GM18858 (cell line): ENCODE data around the gene ANO10.
A peak's percentile ranks its signal among the peaks of the same experiment; 100 is the strongest.
"Not testable (repeated sequence)": the region's sequence is repeated elsewhere in the genome, so short reads cannot be mapped to it uniquely, and the experiment has no call there.

Experiments used
- ATAC-seq: cut with Tn5 transposase; IDR thresholded peaks from one replicate; pipeline ENCODE4 v1.9.1; 2021; ENCODE audit not compliant: unreplicated experiment

ANO10 gene

DNA sequence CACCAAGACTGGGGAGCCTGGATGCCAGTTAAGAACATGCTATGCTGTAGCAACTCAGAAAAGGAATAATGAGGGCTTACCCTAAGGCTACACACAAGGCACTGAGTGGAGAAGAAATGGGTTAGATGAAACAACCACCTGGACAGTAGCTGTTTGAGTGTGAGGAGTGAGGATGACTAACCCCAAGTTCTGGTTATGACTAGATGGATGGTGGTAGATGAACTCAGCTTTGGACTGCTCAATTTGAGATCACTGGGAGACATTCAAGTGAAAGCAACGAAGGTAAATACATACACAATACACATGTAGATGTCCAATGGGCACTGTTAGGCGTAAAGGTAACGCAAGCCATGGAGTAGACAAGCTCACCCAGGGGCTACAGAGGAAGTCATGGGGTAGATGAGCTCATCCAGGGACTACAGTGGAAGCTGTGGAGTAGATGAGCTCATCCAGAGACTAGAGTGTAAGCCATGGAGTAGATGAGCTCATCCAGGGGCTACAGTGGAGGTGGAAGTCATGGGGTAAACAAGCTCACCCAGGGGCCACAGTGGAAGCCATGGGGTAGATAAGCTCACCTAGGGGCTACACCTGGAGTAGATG, 98.3 kb downstream of the ANO10 start:
- peak; percentile 66 for ATAC-seq

DNA sequence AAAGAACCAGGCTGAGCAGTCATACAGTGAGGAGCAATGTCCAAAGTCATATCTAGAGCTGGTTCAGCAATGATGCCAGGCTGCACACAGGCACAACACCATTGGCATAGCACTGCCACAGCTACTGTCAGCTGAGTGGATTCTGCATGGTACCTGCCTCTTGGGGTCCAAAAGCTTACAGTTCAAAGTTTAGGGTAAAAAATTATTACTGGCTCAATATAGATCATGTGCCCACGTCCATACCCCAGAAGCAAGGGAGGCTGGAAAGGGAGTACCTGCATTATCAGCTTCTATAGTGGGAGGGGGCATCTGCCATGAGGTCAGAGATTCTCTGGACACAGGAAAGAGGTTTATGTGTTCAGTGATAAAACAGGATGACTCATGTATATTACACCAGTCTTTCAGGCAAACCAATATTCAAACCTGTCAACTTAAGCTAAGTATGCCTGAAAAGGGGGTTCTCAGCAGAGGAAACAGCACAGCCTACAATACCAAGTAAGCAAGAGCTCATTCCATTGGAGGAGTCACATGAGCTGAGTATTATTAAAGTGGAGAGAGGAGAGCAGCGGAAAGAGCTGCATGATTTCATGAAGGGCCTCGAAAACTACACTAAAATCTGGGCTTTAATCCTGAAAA, 99.0 kb downstream of the ANO10 start:
- no peak for ATAC-seq

DNA sequence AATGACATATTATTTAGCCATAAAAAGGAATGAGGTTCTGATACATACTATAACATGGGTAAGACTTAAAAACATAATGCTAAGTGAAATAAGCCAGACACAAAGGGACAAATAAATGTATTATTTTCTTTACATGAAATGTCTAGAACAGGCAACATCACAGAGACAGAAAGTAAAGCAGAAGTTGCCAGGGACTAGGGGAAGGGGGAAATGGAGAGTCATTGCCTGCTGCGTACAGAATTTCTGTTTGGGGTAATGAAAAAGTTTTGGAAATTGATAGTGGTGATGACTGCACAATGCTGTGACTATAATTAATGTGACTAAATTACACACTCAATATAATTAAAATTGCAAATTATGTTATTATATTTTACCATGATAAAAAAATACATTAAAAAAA, 99.9 kb downstream of the ANO10 start:
- no peak for ATAC-seq

DNA sequence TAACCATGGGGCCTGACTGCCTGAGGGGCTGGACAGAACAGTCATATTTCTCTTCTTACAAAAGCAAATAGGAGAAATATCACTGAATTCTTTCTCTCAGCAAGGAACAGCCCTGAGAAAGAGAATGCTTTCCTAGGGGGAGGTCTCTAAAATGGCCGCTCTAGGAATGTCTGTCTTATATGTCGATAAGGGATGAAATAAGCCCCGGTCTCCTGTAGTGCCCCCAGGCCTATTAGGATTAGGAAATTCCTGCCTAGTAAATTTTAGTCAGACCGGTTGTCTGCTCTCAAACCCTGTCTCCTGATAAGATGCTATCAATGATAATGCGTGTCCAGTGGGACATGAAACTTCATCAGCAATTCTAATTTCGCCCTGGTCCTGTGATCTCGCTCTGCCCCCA, 103.3 kb downstream of the ANO10 start:
- ATAC-seq, result not testable (repeated sequence)

DNA sequence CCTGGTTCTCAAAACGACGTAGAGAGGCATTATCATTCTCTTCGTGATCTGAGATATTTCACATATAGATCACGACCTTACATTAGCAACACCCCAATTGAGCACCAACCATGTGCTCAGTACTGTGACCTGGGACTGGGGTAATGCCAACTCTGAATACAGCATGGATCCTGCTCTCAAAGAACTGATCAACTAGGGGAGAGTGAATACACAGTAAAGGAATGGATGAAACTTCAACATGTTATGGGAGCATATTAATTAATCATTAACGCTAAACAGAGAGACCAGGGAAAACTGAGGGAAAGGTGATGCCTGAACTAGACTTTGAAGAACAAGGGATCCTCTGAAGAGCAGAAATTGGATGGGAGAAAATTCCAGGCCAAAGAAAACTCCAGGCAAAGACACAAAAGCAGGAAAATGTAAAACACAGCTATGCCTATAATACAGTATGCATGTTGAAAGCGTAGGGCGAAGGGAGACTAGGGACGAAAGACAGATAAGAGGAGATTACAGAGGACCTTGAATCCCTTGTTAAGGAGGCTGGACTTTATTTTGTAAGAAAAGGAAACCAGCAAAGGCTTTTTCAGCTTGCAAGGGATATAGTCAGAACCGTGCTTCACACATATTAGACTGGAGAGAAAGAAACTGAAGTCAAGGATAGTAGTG, 105.7 kb downstream of the ANO10 start:
- ATAC-seq, result no peak

DNA sequence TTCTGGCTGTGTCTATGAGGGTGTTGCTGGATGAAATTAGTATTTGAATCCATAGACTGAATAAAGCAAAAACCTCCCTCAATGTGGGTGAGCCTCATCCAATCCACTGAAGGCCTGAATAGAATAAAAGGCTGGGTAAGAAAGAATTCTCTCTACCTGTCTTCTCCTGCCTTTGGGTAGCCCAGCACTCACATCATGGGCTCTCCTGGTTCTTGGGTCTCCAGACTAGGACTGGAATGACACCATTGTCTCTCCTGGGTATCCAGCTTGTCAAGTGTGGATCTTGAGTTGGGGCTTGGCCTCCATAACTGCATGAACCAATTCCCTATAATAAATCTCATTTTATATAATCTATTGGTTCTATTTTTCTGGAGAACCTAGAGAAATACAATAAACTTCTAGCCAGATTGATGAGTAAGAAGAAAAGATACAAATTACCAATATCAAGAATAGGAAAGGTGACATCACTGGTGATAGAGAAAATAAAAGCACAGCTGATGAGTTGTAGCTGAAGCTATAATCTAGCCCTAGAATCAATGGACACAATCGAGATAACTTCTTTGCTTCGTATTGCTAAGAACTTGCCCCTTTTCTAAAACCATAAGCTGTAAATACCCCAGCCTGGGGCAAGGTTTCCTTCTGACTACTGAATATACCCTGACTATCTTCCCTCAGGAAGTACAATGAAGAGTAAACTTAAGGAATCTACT, 106.4 kb downstream of the ANO10 start:
- ATAC-seq, result no peak

DNA sequence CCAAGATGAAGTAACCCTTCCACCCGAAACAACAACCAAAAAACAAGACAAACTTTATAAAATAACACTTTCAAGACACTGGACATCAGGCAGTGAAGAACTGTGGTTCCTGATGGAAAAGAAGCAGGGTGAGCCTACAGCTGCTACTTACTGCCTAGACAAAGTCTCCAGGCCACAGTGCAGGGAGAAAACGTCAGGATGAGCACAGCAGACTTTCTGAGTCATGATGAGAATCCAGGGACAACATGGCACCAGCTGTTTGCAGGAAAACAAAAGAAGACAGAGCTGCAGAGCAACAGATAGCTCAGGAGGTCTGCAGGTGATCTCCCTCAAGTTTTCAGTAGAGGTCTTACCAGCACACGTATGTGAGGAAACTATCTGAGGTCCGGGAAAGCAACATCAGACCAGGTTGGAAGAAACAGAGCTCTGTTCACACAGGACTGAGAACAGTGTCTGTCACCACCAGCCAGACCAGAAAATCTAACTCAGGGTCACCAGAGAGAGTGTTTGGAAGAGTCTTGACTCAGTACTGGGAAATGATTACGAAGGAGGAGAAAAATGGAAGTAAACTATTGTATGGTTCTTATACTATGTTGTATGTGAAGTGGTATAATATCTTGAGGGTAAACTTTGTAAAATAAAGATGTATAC, 108.9 kb downstream of the ANO10 start:
- no peak for ATAC-seq

DNA sequence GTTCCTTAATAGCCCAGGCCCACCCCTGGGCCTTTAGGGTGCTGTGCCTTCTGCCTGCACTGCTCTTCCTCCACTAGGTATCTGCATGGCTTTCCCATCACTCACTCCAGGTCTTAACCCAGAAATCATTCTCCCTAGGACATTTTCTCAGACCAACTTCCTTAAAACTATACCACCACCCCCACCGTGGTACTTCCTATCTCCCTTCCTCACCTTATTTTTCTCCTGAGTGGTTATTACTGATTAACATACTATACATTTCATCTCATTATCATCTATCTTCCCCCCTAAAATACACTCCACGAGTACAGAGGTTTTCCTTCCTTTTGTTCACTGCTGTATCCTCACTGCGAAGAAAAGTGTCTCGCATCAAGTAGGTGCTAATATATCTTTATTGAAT, 115.2 kb downstream of the ANO10 start:
- no peak for ATAC-seq

DNA sequence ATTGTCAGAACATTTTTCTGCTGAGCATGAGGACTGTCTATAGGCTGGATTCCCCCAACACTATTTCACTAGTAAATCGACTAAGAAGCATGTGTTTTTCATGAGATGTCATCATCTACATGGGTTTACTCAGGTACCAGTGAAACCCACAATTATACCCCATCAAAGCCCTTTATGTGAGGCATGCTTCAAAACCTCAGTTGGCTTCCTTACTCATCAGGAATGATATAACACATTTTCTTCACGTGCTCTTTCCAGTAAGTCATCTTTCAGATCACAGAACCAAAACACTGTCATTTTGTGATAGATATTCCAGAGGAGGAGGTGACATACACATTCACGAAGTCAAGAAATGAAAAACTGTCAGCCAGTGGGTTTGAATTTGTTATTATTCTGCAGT, 116.5 kb downstream of the ANO10 start:
- no peak for ATAC-seq

DNA sequence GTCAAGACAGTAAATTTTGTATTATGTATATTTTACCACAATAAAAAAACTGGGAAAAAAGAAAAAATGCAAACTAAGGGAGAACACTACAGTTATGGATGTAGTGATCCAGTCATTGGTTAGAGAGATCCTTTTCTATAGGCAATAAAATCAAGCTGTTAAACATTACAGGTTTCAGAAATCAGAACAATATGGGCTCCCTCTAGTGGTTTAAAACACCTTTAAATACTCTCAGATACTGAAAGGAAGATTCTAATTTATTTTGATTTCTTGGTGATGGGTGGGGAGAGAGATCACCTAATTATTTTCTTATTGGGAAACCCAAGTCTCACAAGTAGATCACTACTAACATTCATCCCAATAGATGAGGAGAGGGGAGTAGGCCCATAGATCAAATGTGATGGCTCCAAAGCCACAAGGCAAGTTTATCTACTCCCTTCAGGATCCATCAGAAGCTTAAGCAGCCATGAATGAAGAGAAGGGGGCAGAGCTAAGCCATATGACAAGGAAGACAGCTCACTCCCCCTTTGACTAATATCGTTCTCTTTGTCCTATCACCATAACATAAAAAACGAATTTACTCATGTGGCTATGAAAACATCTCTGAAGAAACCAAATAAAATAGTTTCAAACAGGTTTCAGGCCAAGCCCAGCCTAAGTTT, 118.6 kb downstream of the ANO10 start:
- no peak for ATAC-seq

DNA sequence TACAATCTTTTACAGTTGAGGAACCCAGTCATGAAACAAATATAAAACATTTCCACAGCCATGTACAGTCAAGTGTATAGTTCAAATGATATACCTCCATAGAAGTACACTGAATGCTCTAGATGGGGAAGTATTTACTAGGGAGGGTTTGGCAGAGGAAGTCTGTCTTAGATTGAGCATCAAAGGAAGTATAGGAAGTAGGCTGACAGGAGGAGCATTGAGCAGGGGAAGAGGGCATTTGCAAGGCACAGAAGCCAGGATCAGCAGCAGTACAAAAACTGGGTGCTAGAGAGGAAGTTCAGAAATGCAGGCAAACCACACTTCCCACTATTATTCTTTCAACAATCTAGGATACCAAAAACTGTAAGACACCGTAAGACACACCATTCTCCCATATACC, 122.6 kb downstream of the ANO10 start:
- no peak for ATAC-seq

DNA sequence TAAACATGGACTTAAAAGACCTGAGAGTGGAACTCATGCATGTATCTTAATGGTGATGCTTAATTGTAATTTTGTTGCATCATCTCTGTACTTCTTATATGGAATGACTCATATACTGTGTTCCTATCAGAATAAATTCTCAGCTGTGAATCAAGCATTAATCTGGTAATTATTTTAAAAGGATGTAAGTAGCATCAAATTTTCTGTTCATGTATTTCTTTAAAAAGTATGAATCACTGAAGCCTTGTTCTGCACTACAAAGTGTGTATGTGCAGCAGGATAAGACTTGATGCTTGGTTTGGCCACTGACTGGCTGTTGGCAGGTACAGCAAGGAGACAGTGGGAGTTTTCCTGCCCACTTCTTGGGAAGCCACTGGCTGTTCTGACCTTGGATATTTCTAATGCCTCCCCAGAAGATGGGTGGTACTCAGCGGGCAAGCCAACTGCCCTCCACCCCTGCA, 123.9 kb downstream of the ANO10 start:
- ATAC-seq, result no peak

DNA sequence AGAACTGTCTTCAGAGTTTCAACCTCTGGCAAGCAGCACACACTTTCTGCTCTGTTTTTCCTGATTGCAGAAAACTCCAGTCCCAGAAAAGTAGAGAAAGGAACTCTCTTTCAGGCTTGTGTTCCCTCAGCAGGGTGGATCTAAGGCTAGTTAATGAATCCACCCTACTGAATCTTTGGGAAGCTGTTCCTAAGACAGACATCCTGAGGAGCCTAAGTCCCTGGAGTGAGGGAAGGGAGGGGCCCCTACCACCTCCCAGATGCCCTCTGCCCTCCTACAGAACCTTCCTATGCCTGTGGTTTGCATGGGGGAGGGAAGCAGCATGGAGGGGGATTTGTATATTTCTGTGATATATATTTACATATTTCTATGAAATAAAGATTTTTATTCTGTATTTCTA, 124.4 kb downstream of the ANO10 start:
- ATAC-seq, result no peak

DNA sequence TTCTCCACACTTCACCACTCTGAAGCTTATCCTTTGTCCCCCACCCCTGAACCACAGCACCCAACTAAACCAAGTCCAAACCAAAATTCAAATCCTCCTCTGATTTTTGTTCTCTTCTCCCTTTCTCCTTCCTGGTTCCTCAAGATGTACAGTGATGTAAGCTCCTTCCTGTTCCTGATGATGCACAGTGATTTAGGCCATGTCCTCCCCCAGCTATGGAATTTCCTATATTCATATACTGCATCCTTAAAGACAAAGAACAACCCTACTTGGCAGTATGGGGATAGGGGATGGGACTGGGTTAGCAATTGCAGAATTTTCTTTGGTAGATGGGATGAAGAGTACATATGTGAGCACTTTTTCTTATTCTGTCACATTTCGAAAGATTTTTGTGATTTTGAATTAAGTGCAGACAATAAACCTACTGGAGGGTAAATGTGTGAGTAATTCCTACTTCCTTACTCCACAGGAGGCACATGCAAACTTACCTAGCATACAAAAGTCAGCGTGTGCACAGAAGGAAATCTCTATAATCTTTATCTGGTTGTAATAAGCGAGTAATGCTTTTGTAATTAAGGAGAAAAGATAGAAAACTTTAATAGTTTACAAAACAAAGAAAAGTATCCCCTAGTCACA, 125.0 kb downstream of the ANO10 start:
- ATAC-seq, result no peak

DNA sequence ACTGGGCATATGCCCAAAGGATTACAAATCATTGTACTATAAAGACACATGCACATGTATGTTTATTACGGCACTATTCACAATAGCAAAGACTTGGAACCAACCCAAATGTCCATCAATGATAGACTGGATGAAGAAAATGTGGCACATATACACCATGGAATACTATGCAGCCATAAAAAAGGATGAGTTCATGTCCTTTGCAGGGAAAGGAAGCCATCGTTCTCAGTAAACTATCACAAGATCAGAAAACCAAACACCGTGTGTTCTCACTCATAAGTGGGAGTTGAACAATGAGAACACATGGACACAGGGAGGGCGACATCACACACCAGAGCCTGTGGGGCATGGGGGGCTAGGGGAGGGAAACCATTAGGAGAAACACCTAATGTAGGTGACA, 128.9 kb downstream of the ANO10 start:
- not testable (repeated sequence) for ATAC-seq

DNA sequence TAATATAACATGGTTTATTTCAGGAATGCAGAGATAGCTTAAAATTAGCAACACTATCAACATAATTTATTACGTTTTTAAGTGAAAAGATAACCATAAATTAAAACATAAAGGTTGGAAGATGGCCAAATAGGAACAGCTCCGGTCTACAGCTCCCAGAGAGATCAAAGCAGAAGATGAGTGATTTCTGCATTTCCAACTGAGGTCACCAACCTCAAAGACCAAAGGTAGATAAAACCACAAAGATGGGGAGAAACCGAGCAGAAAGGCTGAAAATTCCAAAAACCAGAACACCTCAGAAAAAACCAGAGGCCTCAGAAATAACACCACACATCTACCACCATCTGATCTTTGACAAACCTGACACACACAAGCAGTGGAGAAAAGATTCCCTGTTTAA, 130.0 kb downstream of the ANO10 start:
- ATAC-seq, result not testable (repeated sequence)

DNA sequence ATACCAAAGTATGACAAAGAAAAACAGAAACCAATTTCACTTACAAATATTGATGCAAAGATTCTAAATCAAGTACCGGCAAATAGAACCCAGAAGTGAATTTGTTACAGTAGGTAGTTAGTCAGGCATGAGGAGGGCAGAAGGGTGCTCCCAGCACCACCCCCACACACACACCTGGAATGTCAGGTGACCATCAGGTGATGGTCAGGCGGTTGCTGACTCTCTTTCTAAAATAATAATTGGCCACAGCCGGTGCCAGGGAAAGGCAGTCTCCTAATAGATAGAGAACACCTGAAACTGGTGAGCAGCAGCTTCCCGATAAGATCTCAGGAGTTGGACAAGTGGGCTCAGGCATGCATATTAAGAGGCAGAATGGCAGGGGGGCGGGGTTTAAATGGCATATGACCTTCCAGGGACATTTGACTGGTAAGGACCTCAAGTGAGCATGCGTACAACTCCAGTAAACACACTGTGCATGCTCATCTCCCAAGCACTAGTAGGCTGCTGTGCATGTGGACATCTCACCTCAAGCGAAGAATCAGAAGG, 131.1 kb downstream of the ANO10 start:
- no peak for ATAC-seq

DNA sequence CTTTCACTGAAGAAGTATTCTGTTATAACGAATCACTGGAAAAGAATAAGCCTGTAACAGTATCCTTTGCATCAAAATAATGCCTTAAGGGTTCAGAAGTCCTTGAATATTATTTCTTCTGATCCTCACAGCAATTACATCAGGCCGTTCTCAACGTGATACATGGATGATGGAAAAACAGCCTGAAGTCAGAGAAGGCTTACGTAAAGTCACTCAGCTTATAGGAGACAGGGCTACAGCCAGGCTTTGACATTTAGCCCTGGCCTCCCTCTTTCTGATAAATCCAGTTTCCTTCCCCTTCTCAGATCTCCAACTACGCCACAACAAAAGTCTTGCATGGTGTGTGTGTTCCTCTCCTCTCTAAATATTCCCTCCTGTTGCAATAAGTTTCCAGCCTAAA, 131.9 kb downstream of the ANO10 start:
- no peak for ATAC-seq

DNA sequence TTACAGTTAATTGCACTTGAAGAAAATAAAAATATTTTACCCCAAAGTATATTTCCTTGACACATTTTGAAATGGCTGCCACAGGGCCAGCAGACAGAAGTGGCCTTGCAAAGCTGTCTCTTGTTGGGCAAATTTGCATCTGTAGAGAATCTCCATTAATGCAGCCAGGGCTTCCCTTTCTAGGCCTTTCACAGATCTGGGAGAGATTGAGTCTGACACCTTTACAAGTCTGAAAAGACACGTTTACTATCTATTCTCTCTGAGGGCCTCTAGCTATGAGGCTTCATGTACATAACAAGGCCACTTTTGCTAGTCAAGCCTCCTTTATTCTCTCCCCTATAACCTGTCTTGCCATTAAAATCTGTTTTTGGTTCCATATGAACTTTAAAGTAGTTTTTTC, 135.9 kb downstream of the ANO10 start:
- ATAC-seq, result no peak

DNA sequence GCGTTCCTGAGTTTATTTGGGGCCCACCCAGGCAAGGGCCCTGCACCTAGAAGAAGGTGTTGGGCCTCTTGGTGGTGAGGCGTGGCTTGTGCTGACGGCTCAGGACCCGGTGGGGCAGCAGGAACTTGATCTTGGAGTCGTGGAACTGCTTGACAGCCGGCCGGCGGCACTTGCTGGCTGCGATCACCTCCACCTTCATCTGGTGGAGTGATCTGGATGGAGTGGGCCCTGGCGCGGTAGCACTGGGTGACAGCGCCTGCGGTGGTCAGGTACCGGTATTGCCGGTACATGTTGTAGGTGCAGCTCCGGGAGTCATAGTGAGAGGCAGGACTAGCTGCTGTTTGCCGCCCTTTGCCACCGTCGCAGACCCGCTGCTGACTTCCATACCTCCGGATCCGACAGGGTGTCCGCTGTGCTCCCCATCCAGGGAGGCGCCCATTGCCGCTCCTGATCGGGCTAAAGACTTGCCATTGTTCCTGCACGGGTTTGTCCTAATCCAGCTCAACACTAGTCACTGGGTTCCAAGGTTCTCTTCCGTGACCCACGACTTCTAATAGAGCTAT, 136.8 kb downstream of the ANO10 start:
- no peak for ATAC-seq
